A673 (cell line): ENCODE results near the gene FGD6. TPM values are rescaled to one million over a fixed set of nuclear protein-coding genes. Genes with fewer than 3 reads are reported as not detected.

ENCODE experiments used
- BruUV-seq: library from RNA; stranded (reverse); fragments of 400-500 nt; replicated peaks from 2 replicates; lab custom pipeline; 2021; lab: Mats Ljungman, UMichigan
- CTCF ChIA-PET: fragments of 300-600 bp; sonication (Branson Sonifier 250); formaldehyde crosslinking; loops from one replicate; lab custom pipeline; 2022; ENCODE audit warnings: antibody characterized with exemption; lab: Charles Lee
- POLR2A ChIA-PET: fragments of 300-600 bp; sonication (Branson Sonifier 250); formaldehyde crosslinking; loops from one replicate; lab custom pipeline; 2022; ENCODE audit warnings: antibody characterized with exemption; ENCODE audit not compliant: low non-redundant PET; lab: Charles Lee
- DNase-seq: peaks from one replicate; pipeline ENCODE4 v3.0.0-alpha.2; 2015; ENCODE audit warnings: low spot score
- H3K27ac ChIP-seq: fragments of 200-600 bp; sonication (generic); 2 replicates; pipeline ENCODE4 v1.5.1; 2016; ENCODE audit warnings: mixed run types, low read depth, mild to moderate bottlenecking, mixed read lengths, antibody characterized with exemption, low read length; ENCODE audit not compliant: poor library complexity, severe bottlenecking
- H3K27me3 ChIP-seq: fragments of 200-600 bp; sonication (generic); replicated peaks from 2 replicates; pipeline ENCODE4 v1.6.1; 2017; ENCODE audit warnings: mixed run types, low read depth, mild to moderate bottlenecking, mixed read lengths, antibody characterized with exemption, low read length; ENCODE audit not compliant: insufficient read depth, poor library complexity
- H3K36me3 ChIP-seq: fragments of 200-600 bp; sonication (generic); 2 replicates; pipeline ENCODE4 v1.6.1; 2016; ENCODE audit warnings: mixed run types, mild to moderate bottlenecking, mixed read lengths, antibody characterized with exemption, low read length; ENCODE audit not compliant: insufficient read depth, poor library complexity, severe bottlenecking
- H3K4me1 ChIP-seq: fragments of 200-600 bp; sonication (generic); 2 replicates; pipeline ENCODE4 v1.6.1; 2017; ENCODE audit warnings: mixed run types, mild to moderate bottlenecking, mixed read lengths, antibody characterized with exemption, low read length; ENCODE audit not compliant: insufficient read depth, poor library complexity, severe bottlenecking
- H3K4me3 ChIP-seq: fragments of 200-600 bp; sonication (generic); 2 replicates; pipeline ENCODE4 v1.5.1; 2016; ENCODE audit warnings: low read depth, mixed run types, mild to moderate bottlenecking, mixed read lengths, low read length; ENCODE audit not compliant: poor library complexity, severe bottlenecking
- H3K9me3 ChIP-seq: fragments of 200-600 bp; sonication (generic); 2 replicates; pipeline ENCODE4 v1.6.1; 2016; ENCODE audit warnings: mixed run types, low read depth, mild to moderate bottlenecking, mixed read lengths, antibody characterized with exemption, low read length; ENCODE audit not compliant: poor library complexity, severe bottlenecking
- CTCF ChIP-seq: fragments of 300-800, 200-600 bp; sonication (generic); conservative IDR thresholded peaks from 2 replicates; pipeline ENCODE4 v1.5.1; 2017; ENCODE audit warnings: low read depth, mild to moderate bottlenecking, antibody characterized with exemption, low read length, moderate library complexity, mixed read lengths
- EZH2 ChIP-seq: fragments of 200-600 bp; sonication (generic); IDR thresholded peaks from 2 replicates; pipeline ENCODE4 v1.6.1; 2017; ENCODE audit warnings: borderline replicate concordance, low read depth, mild to moderate bottlenecking, mixed read lengths, antibody characterized with exemption, low read length; ENCODE audit not compliant: poor library complexity, severe bottlenecking
- intact Hi-C: fragments of 100-400 bp; cut with micrococcal nuclease; formaldehyde crosslinking; loops from one replicate; pipeline ENCODE4 v1.10.0; 2022; ENCODE audit not compliant: unreplicated experiment
- total RNA-seq: library from RNA; stranded (reverse); gene quantifications from 2 replicates; pipeline ENCODE4 v1.2.3, GENCODE V29; 2021

FGD6 gene
- total RNA-seq, 1 experiment from 2014 or later: 11.7 TPM

GRCh38 chr12:95195122-95195521 lies 22.1 kb downstream of the FGD6 start:
- H3K4me1 ChIP-seq: peaks cover 25% of the 10 kb centered on the region
- no peaks in the 10 kb centered on the region for H3K27me3 ChIP-seq
- no peak for DNase-seq
- no peak for TF ChIP-seq EZH2
- H3K4me3 ChIP-seq: no peak overlapping the region
- no TSS peak for BruUV-seq
- no peaks in the 10 kb centered on the region for H3K36me3 ChIP-seq
- intact Hi-C loops: no loop called here
- CTCF ChIA-PET: no interaction called here
- no peak overlapping the region for H3K27ac ChIP-seq
- POLR2A ChIA-PET: no interaction called here
- no peaks in the 10 kb centered on the region for H3K9me3 ChIP-seq

- H3K4me3 ChIP-seq: no peak overlapping the region
- ChIA-PET CTCF (no interaction called here), POLR2A (no interaction called here)
- intact Hi-C loops: no loop called here
- no peak overlapping the region for H3K27ac ChIP-seq
- H3K36me3 ChIP-seq: no peaks in the 10 kb centered on the region
- peaks cover 9% of the 10 kb centered on the region for H3K4me1 ChIP-seq
- H3K27me3 ChIP-seq: no peaks in the 10 kb centered on the region
- TF ChIP-seq CTCF: no peak
- no peak for TF ChIP-seq EZH2
- BruUV-seq: no TSS peak
- no peaks in the 10 kb centered on the region for H3K9me3 ChIP-seq
- DNase-seq: no peak
Measured at GRCh38 chr12:95193139-95193538, 24.1 kb downstream of the FGD6 start.

GRCh38 chr12:95192271-95192670 lies 25.0 kb downstream of the FGD6 start:
- POLR2A ChIA-PET: no interaction called here
- no peaks in the 10 kb centered on the region for H3K27me3 ChIP-seq
- peaks cover under 1% of the 10 kb centered on the region for H3K4me1 ChIP-seq
- TF ChIP-seq CTCF: no peak
- no peak for TF ChIP-seq EZH2
- H3K9me3 ChIP-seq: no peaks in the 10 kb centered on the region
- BruUV-seq: no TSS peak
- no peaks in the 10 kb centered on the region for H3K36me3 ChIP-seq
- intact Hi-C loops: no loop called here
- DNase-seq: no peak
- CTCF ChIA-PET: no interaction called here
- H3K27ac ChIP-seq: no peak overlapping the region
- no peak overlapping the region for H3K4me3 ChIP-seq

GRCh38 chr12:95191060-95191696 lies 26.1 kb downstream of the FGD6 start:
- Histone ChIP-seq H3K27me3 (no peaks in the 10 kb centered on the region), H3K4me3 (no peak overlapping the region), H3K9me3 (no peaks in the 10 kb centered on the region), H3K4me1 (no peaks in the 10 kb centered on the region), H3K27ac (no peak overlapping the region), H3K36me3 (no peaks in the 10 kb centered on the region)
- intact Hi-C loops: no loop called here
- BruUV-seq: no TSS peak
- TF ChIP-seq CTCF (no peak), EZH2 (no peak)
- POLR2A ChIA-PET: no interaction called here
- CTCF ChIA-PET: no interaction called here
- DNase-seq: no peak
